Measurements from ENCODE around the gene MTA1. TPM values are rescaled to one million over a fixed set of nuclear protein-coding genes. Genes with fewer than 3 reads are reported as not detected.

The MTA1 gene
- total and polyA plus RNA-seq, 2 experiments from 2014 or later, result 8.1 to 37.0 TPM

- H3K9me2 ChIP-seq (ENCODE audit: insufficient read depth), result no peaks in the 10 kb centered on the region
- peak overlapping the region; percentile 53 for H3K27ac ChIP-seq
- peak overlapping the region; percentile 84 for H2AFZ ChIP-seq
- peak overlapping the region; percentile 97 for H3K4me3 ChIP-seq
- TF ChIP-seq EZH2phosphoT487 (IDR thresholded peaks at IDR 0.05; ENCODE audit: insufficient read depth, low read depth) (no peak), EZH2 (IDR thresholded peaks at IDR 0.05; ENCODE audit: insufficient read depth, poor library complexity, severe bottlenecking) (no peak)
- no peaks in the 10 kb centered on the region for H4K20me1 ChIP-seq (ENCODE audit: insufficient read depth)
- no peaks in the 10 kb centered on the region for H3K27me3 ChIP-seq (replicated peaks; ENCODE audit: insufficient read depth)
- 79 to 81% methylated on average over 12 of the region's 13 CpGs for WGBS, 2 experiments (ENCODE audit: low coverage in 1 of 2, low lambda C conversion rate in 2 of 2, missing lambda C conversion rate in 2 of 2)
- peak overlapping the region; percentile 85 for H3K4me2 ChIP-seq (ENCODE audit: unreplicated experiment)
- DNase-seq, result no peak
- H3K79me2 ChIP-seq (ENCODE audit: insufficient read depth), result peaks cover 20% of the 10 kb centered on the region; the same call in 1 of the 2 replicates
- in situ Hi-C loops (cut with MboI), result no loop called here
- H3K9me3 ChIP-seq (ENCODE audit: low read depth), result no peaks in the 10 kb centered on the region
- peaks cover 10% of the 10 kb centered on the region; the same call in 1 of the 2 replicates for H3K36me3 ChIP-seq (ENCODE audit: low read depth)
- peak overlapping the region; percentile 95 for H3K9ac ChIP-seq
- peaks cover 15% of the 10 kb centered on the region for H3K4me1 ChIP-seq (ENCODE audit: insufficient read depth)
- H3F3A ChIP-seq (ENCODE audit: insufficient read depth), result no peaks in the 10 kb centered on the region
Observed at GRCh38 chr14:105397350-105397931, 22.2 kb upstream of the MTA1 start.

DNA sequence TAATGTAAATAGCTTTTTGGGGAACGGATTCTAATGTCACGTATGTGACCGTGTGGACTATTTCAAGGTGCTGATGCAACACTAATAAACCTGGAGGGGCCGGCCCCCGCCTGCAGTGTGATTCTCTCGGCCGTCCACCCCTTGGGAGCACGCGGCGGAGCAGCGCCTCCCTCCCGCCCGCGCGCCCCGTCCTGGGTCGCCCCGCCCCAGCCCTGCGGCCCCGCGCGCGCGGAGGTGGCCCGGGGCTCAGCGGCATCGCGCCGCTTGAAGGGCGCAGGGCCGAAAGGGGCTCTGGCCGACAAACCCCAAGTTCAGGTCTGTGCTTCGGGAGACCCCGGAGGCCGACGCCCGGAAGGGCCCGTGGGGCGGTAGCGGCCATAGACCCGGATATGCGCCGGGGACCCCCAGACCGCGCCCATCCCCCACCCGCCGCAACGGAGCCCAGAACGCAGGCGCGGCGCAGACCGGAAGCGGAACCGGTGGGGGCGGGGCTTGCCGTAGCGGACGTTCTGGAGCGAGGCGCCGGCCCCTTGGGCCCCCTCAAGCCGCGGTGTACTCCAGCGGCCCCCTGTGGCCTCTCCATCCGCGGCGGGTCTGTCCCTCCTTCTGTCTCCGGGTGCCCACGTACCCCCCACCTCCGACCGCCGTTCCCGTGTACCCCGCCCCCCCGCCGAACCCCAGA, 21.4 kb upstream of the MTA1 start, which contains the start of gene TEX22:
TEX22 (plus strand) TSS at position 495 of the 682 bp plus-strand sequence. CDS start 803 bp downstream, outside the sequence.
- Histone ChIP-seq H2AFZ (peak within 1 kb of the TSS; percentile 84), H3K4me2 (ENCODE audit: unreplicated experiment) (peak within 1 kb of the TSS; percentile 85), H3K9me3 (ENCODE audit: low read depth) (no peaks in the 10 kb centered on the region), H3K4me3 (peak within 1 kb of the TSS; percentile 97), H3K4me1 (ENCODE audit: insufficient read depth) (peaks cover 15% of the 10 kb centered on the region), H3K79me2 (ENCODE audit: insufficient read depth) (peaks cover 20% of the 10 kb centered on the region; the same call in 1 of the 2 replicates), H4K20me1 (ENCODE audit: insufficient read depth) (no peaks in the 10 kb centered on the region), H3K27ac (peak within 1 kb of the TSS; percentile 53), H3F3A (ENCODE audit: insufficient read depth) (no peaks in the 10 kb centered on the region), H3K9me2 (ENCODE audit: insufficient read depth) (no peaks in the 10 kb centered on the region), H3K9ac (peak within 1 kb of the TSS; percentile 95), H3K36me3 (ENCODE audit: low read depth) (peaks cover 10% of the 10 kb centered on the region; the same call in 1 of the 2 replicates), H3K27me3 (replicated peaks; ENCODE audit: insufficient read depth) (no peaks in the 10 kb centered on the region)
- TF ChIP-seq EZH2phosphoT487 (IDR thresholded peaks at IDR 0.05; ENCODE audit: insufficient read depth, low read depth) (no peak), EZH2 (IDR thresholded peaks at IDR 0.05; ENCODE audit: insufficient read depth, poor library complexity, severe bottlenecking) (no peak)
- in situ Hi-C loops (cut with MboI), result no loop called here
- 2 to 3% methylated on average over 47 to 57 of the region's 77 CpGs for WGBS, 2 experiments (ENCODE audit: low coverage in 1 of 2, low lambda C conversion rate in 2 of 2, missing lambda C conversion rate in 2 of 2)
- peak; percentile 91 for DNase-seq

GRCh38 chr14:105398726-105399465, 20.7 kb upstream of the MTA1 start:
- in situ Hi-C loops (cut with MboI), result no loop called here
- Histone ChIP-seq H3K9ac (peak overlapping the region; percentile 95), H3K9me2 (ENCODE audit: insufficient read depth) (no peaks in the 10 kb centered on the region), H3K79me2 (ENCODE audit: insufficient read depth) (peaks cover 20% of the 10 kb centered on the region; the same call in 1 of the 2 replicates), H3K4me2 (ENCODE audit: unreplicated experiment) (peak overlapping the region; percentile 85), H4K20me1 (ENCODE audit: insufficient read depth) (no peaks in the 10 kb centered on the region), H3F3A (ENCODE audit: insufficient read depth) (no peaks in the 10 kb centered on the region), H3K4me1 (ENCODE audit: insufficient read depth) (peaks cover 15% of the 10 kb centered on the region), H3K9me3 (ENCODE audit: low read depth) (no peaks in the 10 kb centered on the region), H3K27me3 (replicated peaks; ENCODE audit: insufficient read depth) (no peaks in the 10 kb centered on the region), H3K36me3 (ENCODE audit: low read depth) (peaks cover 10% of the 10 kb centered on the region; the same call in 1 of the 2 replicates), H2AFZ (peak overlapping the region; percentile 84), H3K27ac (0 out of 2 replicates have a peak overlapping the region, but pooled peaks have one; percentile 53), H3K4me3 (peak overlapping the region; percentile 97)
- TF ChIP-seq EZH2phosphoT487 (IDR thresholded peaks at IDR 0.05; ENCODE audit: insufficient read depth, low read depth), result no peak
- no peak for TF ChIP-seq EZH2 (IDR thresholded peaks at IDR 0.05; ENCODE audit: insufficient read depth, poor library complexity, severe bottlenecking)
- peak; percentile 51 for DNase-seq
- WGBS, 2 experiments (ENCODE audit: low coverage in 1 of 2, low lambda C conversion rate in 2 of 2, missing lambda C conversion rate in 2 of 2), result 33 to 47% methylated on average over 19 to 41 of the region's 41 CpGs

GRCh38 chr14:105399466-105399775, 20.2 kb upstream of the MTA1 start:
- Histone ChIP-seq H2AFZ (no peak overlapping the region), H3K79me2 (ENCODE audit: insufficient read depth) (peaks cover 20% of the 10 kb centered on the region; the same call in 1 of the 2 replicates), H3K9me3 (ENCODE audit: low read depth) (no peaks in the 10 kb centered on the region), H3K27ac (no peak overlapping the region), H3K4me1 (ENCODE audit: insufficient read depth) (peaks cover 15% of the 10 kb centered on the region), H3K36me3 (ENCODE audit: low read depth) (peaks cover 10% of the 10 kb centered on the region; the same call in 1 of the 2 replicates), H3K9me2 (ENCODE audit: insufficient read depth) (no peaks in the 10 kb centered on the region), H3K27me3 (replicated peaks; ENCODE audit: insufficient read depth) (no peaks in the 10 kb centered on the region), H4K20me1 (ENCODE audit: insufficient read depth) (no peaks in the 10 kb centered on the region), H3K9ac (peak overlapping the region; percentile 95; the same call in 1 of the 2 replicates), H3K4me3 (peak overlapping the region; percentile 97), H3K4me2 (ENCODE audit: unreplicated experiment) (peak overlapping the region; percentile 85), H3F3A (ENCODE audit: insufficient read depth) (no peaks in the 10 kb centered on the region)
- no peak for TF ChIP-seq EZH2phosphoT487 (IDR thresholded peaks at IDR 0.05; ENCODE audit: insufficient read depth, low read depth)
- no peak for TF ChIP-seq EZH2 (IDR thresholded peaks at IDR 0.05; ENCODE audit: insufficient read depth, poor library complexity, severe bottlenecking)
- WGBS, 2 experiments (ENCODE audit: low coverage in 1 of 2, low lambda C conversion rate in 2 of 2, missing lambda C conversion rate in 2 of 2), result 86 to 88% methylated on average over 8 of the region's 8 CpGs
- DNase-seq, result no peak
- in situ Hi-C loops (cut with MboI), result no loop called here
